OCI-LY7 (cell line): Measurements from ENCODE around the gene CDA. TPM values are rescaled to one million over a fixed set of nuclear protein-coding genes. Genes with fewer than 3 reads are reported as not detected.

ENCODE experiments used
- BruUV-seq: library from RNA; stranded (reverse); fragments of 400-500 nt; replicated peaks from 2 replicates; lab custom pipeline; 2021; lab: Mats Ljungman, UMichigan
- CTCF ChIA-PET: fragments of 300-600 bp; sonication (Branson Sonifier 250); formaldehyde crosslinking; loops from one replicate; lab custom pipeline; 2022; ENCODE audit warnings: antibody characterized with exemption; ENCODE audit not compliant: unreplicated experiment; lab: Charles Lee
- POLR2A ChIA-PET: fragments of 300-600 bp; sonication (Branson Sonifier 250); formaldehyde crosslinking; loops from one replicate; lab custom pipeline; 2022; ENCODE audit warnings: antibody characterized with exemption; lab: Charles Lee
- DNase-seq: peaks from one replicate; pipeline ENCODE4 v3.0.0-alpha.2; 2015; ENCODE audit warnings: low spot score
- H2AFZ ChIP-seq: fragments of 200-600 bp; sonication (generic), shearing (Covaris generic); 2 replicates; pipeline ENCODE4 v1.6.1; 2014; ENCODE audit warnings: mild to moderate bottlenecking, antibody characterized with exemption, low read length, moderate library complexity
- H3K27ac ChIP-seq: fragments of 200-600 bp; sonication (generic); 2 replicates; pipeline ENCODE4 v1.5.1; 2014; ENCODE audit warnings: mixed run types, low read depth, mild to moderate bottlenecking, moderate library complexity, low read length, inconsistent platforms; ENCODE audit not compliant: poor library complexity, severe bottlenecking
- H3K36me3 ChIP-seq: fragments of 200-600 bp; sonication (generic); 2 replicates; pipeline ENCODE4 v1.6.1; 2014; ENCODE audit warnings: mild to moderate bottlenecking, antibody characterized with exemption, low read length, moderate library complexity, mixed read lengths; ENCODE audit not compliant: insufficient read depth
- H3K4me1 ChIP-seq: fragments of 200-600 bp; sonication (generic); 2 replicates; pipeline ENCODE4 v1.5.1; 2014; ENCODE audit warnings: mild to moderate bottlenecking, low read length; ENCODE audit not compliant: insufficient read depth, poor library complexity, severe bottlenecking
- H3K4me2 ChIP-seq: fragments of 200-600 bp; sonication (generic); 2 replicates; pipeline ENCODE4 v1.6.1; 2014; ENCODE audit warnings: mild to moderate bottlenecking, low read length
- H3K4me3 ChIP-seq: fragments of 200-600 bp; sonication (generic); 2 replicates; pipeline ENCODE4 v1.5.1; 2014; ENCODE audit warnings: mild to moderate bottlenecking, low read depth, low read length; ENCODE audit not compliant: poor library complexity, severe bottlenecking
- H3K79me2 ChIP-seq: fragments of 200-600 bp; sonication (generic); 2 replicates; pipeline ENCODE4 v1.6.1; 2016; ENCODE audit warnings: low read depth, mild to moderate bottlenecking, low read length, moderate library complexity, mixed read lengths; ENCODE audit not compliant: insufficient read depth
- H3K9me2 ChIP-seq: fragments of 200-600 bp; sonication (generic); 2 replicates; pipeline ENCODE4 v1.6.1; 2016; ENCODE audit warnings: mild to moderate bottlenecking, low read length, mixed read lengths; ENCODE audit not compliant: insufficient read depth
- H3K9me3 ChIP-seq: fragments of 200-600 bp; sonication (generic); 2 replicates; pipeline ENCODE4 v1.6.1; 2014; ENCODE audit warnings: mild to moderate bottlenecking, mixed run types, low read length, mixed read lengths
- H4K20me1 ChIP-seq: fragments of 200-600 bp; sonication (generic); 2 replicates; pipeline ENCODE4 v1.6.1; 2014; ENCODE audit warnings: mild to moderate bottlenecking, antibody characterized with exemption, low read length, moderate library complexity, mixed read lengths; ENCODE audit not compliant: insufficient read depth
- EZH2phosphoT487 ChIP-seq: fragments of 200-600 bp; sonication (generic); IDR thresholded peaks from 2 replicates; pipeline ENCODE4 v1.6.1; 2018; ENCODE audit warnings: low read depth, borderline replicate concordance, mild to moderate bottlenecking, mixed run types, antibody characterized with exemption, low read length, moderate library complexity, mixed read lengths
- intact Hi-C: fragments of 100-400 bp; cut with micrococcal nuclease; formaldehyde crosslinking; loops from one replicate; pipeline ENCODE4 v1.10.0; 2022; ENCODE audit not compliant: unreplicated experiment
- total RNA-seq, 2 experiments: library from RNA; depleted of rRNA in 1 of 2; stranded (reverse); fragments of >200 nt in 1 of 2; shearing (Covaris generic) in 1 of 2; gene quantifications; 2 replicates each; pipeline ENCODE4 v1.2.3, GENCODE V29; 2014 to 2022
- TF ChIP-seq, protein P1 (sequence below): fragments of 200-600 bp; sonication (generic); conservative IDR thresholded peaks from 2 replicates; pipeline ENCODE4 v1.5.1; 2014; ENCODE audit warnings: mild to moderate bottlenecking, antibody characterized with exemption, low read length, moderate library complexity, mixed read lengths

The CDA gene
- total RNA-seq, 2 experiments from 2014 or later: not detected

- no peaks in the 10 kb centered on the region for H3K79me2 ChIP-seq
- no peak overlapping the region for H3K4me2 ChIP-seq
- peaks cover 14% of the 10 kb centered on the region for H3K4me1 ChIP-seq
- peak overlapping the region; percentile 84; the same call in 1 of the 2 replicates for H2AFZ ChIP-seq
- DNase-seq: no peak
- no peaks in the 10 kb centered on the region for H4K20me1 ChIP-seq
- intact Hi-C loops: loop anchor here (2.0 to 10.0 kb wide), 3 partner anchors 58 to 418 kb away; no protein-coding TSS in a partner anchor
- H3K36me3 ChIP-seq: no peaks in the 10 kb centered on the region
- H3K4me3 ChIP-seq: no peak overlapping the region
- POLR2A ChIA-PET: no interaction called here
- TF ChIP-seq, protein P1, sequence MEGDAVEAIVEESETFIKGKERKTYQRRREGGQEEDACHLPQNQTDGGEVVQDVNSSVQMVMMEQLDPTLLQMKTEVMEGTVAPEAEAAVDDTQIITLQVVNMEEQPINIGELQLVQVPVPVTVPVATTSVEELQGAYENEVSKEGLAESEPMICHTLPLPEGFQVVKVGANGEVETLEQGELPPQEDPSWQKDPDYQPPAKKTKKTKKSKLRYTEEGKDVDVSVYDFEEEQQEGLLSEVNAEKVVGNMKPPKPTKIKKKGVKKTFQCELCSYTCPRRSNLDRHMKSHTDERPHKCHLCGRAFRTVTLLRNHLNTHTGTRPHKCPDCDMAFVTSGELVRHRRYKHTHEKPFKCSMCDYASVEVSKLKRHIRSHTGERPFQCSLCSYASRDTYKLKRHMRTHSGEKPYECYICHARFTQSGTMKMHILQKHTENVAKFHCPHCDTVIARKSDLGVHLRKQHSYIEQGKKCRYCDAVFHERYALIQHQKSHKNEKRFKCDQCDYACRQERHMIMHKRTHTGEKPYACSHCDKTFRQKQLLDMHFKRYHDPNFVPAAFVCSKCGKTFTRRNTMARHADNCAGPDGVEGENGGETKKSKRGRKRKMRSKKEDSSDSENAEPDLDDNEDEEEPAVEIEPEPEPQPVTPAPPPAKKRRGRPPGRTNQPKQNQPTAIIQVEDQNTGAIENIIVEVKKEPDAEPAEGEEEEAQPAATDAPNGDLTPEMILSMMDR: no peak
- no peak for TF ChIP-seq EZH2phosphoT487
- H3K9me3 ChIP-seq: 0 out of 2 replicates have a peak, but pooled peaks cover 10% of the 10 kb centered on the region
- CTCF ChIA-PET: no interaction called here
- no peaks in the 10 kb centered on the region for H3K9me2 ChIP-seq
- no TSS peak for BruUV-seq
- no peak overlapping the region for H3K27ac ChIP-seq
These were observed 43.5 kb downstream of the CDA start for GRCh38 chr1:20632386-20632785.

DNA sequence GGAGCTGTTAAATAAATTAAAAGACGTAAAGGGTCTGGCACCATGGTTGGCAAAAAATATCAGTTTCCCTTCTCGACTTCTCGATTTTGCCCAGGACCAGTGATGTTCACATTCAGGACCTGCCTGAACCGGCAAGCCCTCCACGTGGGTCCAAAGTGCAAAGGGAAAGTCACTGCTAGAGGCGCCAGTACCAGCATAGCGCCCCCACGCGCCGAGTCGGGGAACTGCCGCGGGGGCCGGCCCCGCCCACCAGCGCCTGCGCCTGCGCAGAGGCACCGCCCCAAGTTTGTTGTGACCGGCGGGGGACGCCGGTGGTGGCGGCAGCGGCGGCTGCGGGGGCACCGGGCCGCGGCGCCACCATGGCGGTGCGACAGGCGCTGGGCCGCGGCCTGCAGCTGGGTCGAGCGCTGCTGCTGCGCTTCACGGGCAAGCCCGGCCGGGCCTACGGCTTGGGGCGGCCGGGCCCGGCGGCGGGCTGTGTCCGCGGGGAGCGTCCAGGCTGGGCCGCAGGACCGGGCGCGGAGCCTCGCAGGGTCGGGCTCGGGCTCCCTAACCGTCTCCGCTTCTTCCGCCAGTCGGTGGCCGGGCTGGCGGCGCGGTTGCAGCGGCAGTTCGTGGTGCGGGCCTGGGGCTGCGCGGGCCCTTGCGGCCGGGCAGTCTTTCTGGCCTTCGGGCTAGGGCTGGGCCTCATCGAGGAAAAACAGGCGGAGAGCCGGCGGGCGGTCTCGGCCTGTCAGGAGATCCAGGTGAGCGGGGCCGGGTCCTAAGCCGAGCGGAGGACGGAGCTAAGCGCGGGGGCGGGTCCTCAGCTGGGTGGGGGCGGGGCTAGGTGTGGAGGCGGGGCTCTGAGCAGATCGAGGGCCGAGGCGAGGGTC, 44.5 kb downstream of the CDA start, which contains the start of gene PINK1:
Gene PINK1, plus strand, starts transcription at position 269 of the 875 bp plus-strand sequence. Its CDS starts 91 bp downstream, at position 360.
- BruUV-seq: no TSS peak
- H4K20me1 ChIP-seq: no peaks in the 10 kb centered on the region
- peak within 1 kb of the TSS; percentile 91 for H3K4me3 ChIP-seq
- H3K27ac ChIP-seq: peak within 1 kb of the TSS; percentile 45
- ChIA-PET POLR2A (interaction anchor here (0.5 to 2.4 kb wide), 6 partner anchors 12 to 113 kb away, joined by 3 to 10 read pairs (median 4); partner anchors contain the start of gene DDOST), CTCF (interaction anchor here (0.5 to 1.0 kb wide), 6 partner anchors 15 to 58 kb away, joined by 3 to 11 read pairs (median 4); no protein-coding TSS in a partner anchor)
- H3K4me1 ChIP-seq: peaks cover 14% of the 10 kb centered on the region
- H3K36me3 ChIP-seq: no peaks in the 10 kb centered on the region
- DNase-seq: peak; percentile 82
- H3K9me2 ChIP-seq: no peaks in the 10 kb centered on the region
- peak within 1 kb of the TSS; percentile 89 for H3K4me2 ChIP-seq
- 0 out of 2 replicates have a peak, but pooled peaks cover under 1% of the 10 kb centered on the region for H3K9me3 ChIP-seq
- intact Hi-C loops: loop anchor here (1.0 to 10.0 kb wide), 5 partner anchors 27 to 419 kb away; partner anchors contain the start of gene DDOST
- H3K79me2 ChIP-seq: no peaks in the 10 kb centered on the region
- TF ChIP-seq, protein P1: peak; percentile 97
- no peak for TF ChIP-seq EZH2phosphoT487
- peak within 1 kb of the TSS; percentile 97 for H2AFZ ChIP-seq
